Measurements from ENCODE around the gene TXN. TPM values are rescaled to one million over a fixed set of nuclear protein-coding genes. Genes with fewer than 3 reads are reported as not detected.
"Not testable (repeated sequence)": the region's sequence is repeated elsewhere in the genome, so short reads cannot be mapped to it uniquely, and the experiment has no call there.

Gene TXN
- total RNA-seq, 4 donors from 2014 or later = 472 to 921 (median 819) TPM

DNA sequence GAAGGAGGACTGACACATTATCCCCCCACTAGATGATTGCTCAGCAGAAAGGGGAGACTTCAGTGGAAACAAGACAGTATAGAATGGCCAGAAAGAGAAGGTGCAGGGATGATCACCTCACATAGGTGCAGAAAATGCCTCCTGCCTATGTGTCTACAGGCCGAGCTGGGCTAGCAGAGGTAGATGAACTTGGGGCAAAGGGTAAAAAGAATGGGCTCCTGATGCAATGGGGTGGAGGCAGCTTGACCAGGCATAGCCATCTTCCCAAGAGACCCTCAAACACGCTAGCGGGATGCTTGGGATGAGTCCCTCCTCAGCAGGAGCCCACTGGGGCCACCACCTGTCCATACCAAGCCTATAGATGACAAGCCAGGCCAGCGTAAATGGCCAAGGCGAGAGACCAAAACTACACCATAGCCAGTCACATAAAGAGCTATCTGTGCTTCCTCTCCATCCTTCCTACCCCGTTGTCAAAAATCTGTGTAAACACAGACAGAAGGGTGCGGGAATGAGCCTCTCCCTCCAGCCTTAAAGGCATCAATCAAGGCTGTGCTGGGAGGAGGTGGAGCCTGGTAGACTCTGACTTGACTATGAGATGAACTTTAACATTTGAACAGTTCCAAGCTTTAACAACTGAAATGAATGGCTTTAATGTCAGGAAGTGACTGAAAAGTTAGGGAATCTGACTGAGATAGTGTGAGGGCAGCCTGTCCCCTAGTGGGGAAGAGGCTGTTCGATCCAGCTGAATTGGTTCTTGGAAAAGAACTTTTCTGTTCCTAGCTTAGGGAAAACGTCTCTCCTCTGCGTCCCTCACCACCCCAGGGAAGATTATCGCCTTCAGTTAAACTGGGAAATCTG is 58.7 kb downstream of the TXN start:
- Histone ChIP-seq H3K27ac (no peak overlapping the region), H3K4me1 (peaks cover 0 to 13% (median 1%) of the 10 kb centered on the region in 3 donors), H3K27me3 (no peaks in the 10 kb centered on the region), H3K4me3 (no peak overlapping the region), H3K36me3 (no peaks in the 10 kb centered on the region), H3K9me3 (no peaks in the 10 kb centered on the region)
- intact Hi-C loops (cut with DNase I) = no loop called here
- no peak for DNase-seq
- WGBS, 2 donors = 74 to 76% methylated on average over 11 of the region's 11 CpGs
- TF ChIP-seq, protein P1, sequence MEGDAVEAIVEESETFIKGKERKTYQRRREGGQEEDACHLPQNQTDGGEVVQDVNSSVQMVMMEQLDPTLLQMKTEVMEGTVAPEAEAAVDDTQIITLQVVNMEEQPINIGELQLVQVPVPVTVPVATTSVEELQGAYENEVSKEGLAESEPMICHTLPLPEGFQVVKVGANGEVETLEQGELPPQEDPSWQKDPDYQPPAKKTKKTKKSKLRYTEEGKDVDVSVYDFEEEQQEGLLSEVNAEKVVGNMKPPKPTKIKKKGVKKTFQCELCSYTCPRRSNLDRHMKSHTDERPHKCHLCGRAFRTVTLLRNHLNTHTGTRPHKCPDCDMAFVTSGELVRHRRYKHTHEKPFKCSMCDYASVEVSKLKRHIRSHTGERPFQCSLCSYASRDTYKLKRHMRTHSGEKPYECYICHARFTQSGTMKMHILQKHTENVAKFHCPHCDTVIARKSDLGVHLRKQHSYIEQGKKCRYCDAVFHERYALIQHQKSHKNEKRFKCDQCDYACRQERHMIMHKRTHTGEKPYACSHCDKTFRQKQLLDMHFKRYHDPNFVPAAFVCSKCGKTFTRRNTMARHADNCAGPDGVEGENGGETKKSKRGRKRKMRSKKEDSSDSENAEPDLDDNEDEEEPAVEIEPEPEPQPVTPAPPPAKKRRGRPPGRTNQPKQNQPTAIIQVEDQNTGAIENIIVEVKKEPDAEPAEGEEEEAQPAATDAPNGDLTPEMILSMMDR (IDR thresholded peaks at IDR 0.05) = peak in 1 of 6 experiments; percentile 7
- TF ChIP-seq POLR2A (IDR thresholded peaks at IDR 0.05) = no peak

DNA sequence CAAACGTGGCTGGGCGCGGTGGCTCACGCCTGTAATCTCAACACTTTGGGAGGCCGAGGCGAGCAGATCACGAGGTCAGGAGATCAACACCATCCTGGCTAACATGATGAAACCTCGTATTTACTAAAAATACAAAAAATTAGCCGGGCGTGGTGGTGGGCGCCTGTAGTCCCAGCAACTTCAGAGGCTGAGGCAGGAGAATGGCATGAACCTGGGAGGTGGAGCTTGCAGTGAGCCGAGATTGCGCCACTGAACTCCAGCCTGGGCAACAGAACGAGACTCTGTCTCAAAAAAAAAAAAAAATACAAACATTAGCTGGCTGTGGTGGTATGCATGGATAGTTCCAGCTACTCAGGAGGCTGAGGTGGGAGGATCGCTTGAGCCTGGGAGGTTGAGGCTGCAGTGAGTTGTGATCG is 60.2 kb downstream of the TXN start:
- H3K27ac ChIP-seq; H3K27me3 ChIP-seq; H3K36me3 ChIP-seq; DNase-seq; intact Hi-C loops (cut with DNase I); H3K9me3 ChIP-seq; H3K4me3 ChIP-seq: not testable (repeated sequence)
- H3K4me1 ChIP-seq = peaks cover 3 to 17% (median 4%) of the 10 kb centered on the region in 3 donors
- WGBS, 2 donors = 76 to 88% methylated on average over 15 to 16 of the region's 16 CpGs

Other genes with a start within 250 kb of the TXN start
- gene C9orf152, start 48.3 kb downstream of the TXN start, total RNA-seq = 1 to 10 TPM in 1 of 4 donors, under 1 TPM in 3; 0.41 to 3.4 (median 0.81) TPM
- not detected for gene TXNDC8, start 81.4 kb upstream of the TXN start, total RNA-seq

Data from esophagus squamous epithelium (tissue), 5 donors.